GM13977 (cell line): Measurements from ENCODE around the gene RHBDF2.
"Not testable (repeated sequence)": the region's sequence is repeated elsewhere in the genome, so short reads cannot be mapped to it uniquely, and the experiment has no call there.

Experiments
- DNase-seq: peaks from one replicate; pipeline ENCODE4 v3.0.0; 2012; ENCODE audit warnings: low spot score
- CTCF ChIP-seq: IDR thresholded peaks from 2 replicates; pipeline ENCODE4 v1.5.1; 2012; ENCODE audit warnings: mild to moderate bottlenecking, control low read depth; ENCODE audit not compliant: insufficient read depth; ENCODE audit errors: extremely low read depth, missing control alignments
- in situ Hi-C: fragments of 300-500 bp; cut with MboI; formaldehyde crosslinking; loops from one replicate; pipeline ENCODE4 v1.12.0; 2022; ENCODE audit warnings: low sequenced_read_pairs, low pct_unique_long_range_greater_than_20kb, mixed read lengths, inconsistent platforms; ENCODE audit not compliant: unreplicated experiment

RHBDF2 gene

GRCh38 chr17:76523084-76524037 is 22.1 kb upstream of the RHBDF2 start:
- in situ Hi-C loops: loop anchor here (10.0 kb wide), 1 partner anchor 161 kb away; no protein-coding TSS in a partner anchor
- peak; percentile 86 for DNase-seq
- peak; percentile 99 for TF ChIP-seq CTCF

GRCh38 chr17:76521683-76522082 is 20.5 kb upstream of the RHBDF2 start:
- DNase-seq: not testable (repeated sequence)
- in situ Hi-C loops: loop anchor here (10.0 kb wide), 1 partner anchor 163 kb away; no protein-coding TSS in a partner anchor

- no peak for DNase-seq
- in situ Hi-C loops: loop anchor here (10.0 kb wide), 1 partner anchor 164 kb away; no protein-coding TSS in a partner anchor
- no peak for TF ChIP-seq CTCF
Measured at GRCh38 chr17:76521262-76521661, 20.0 kb upstream of the RHBDF2 start.

- TF ChIP-seq CTCF: no peak
- in situ Hi-C loops: no loop called here
- no peak for DNase-seq
Measured at GRCh38 chr17:76519048-76519966, 18.1 kb upstream of the RHBDF2 start.

- in situ Hi-C loops: no loop called here
- TF ChIP-seq CTCF: no peak
- DNase-seq: no peak
Measured at GRCh38 chr17:76517638-76518038, 16.4 kb upstream of the RHBDF2 start.

- no peak for TF ChIP-seq CTCF
- in situ Hi-C loops: no loop called here
- DNase-seq: peak; percentile 68
Measured at GRCh38 chr17:76515274-76515949, 14.2 kb upstream of the RHBDF2 start.

GRCh38 chr17:76514355-76514754 is 13.1 kb upstream of the RHBDF2 start:
- DNase-seq, in situ Hi-C loops: not testable (repeated sequence)
